GM23338 (cell line): Measurements from ENCODE around the gene GAP43. TPM values are rescaled to one million over a fixed set of nuclear protein-coding genes. Genes with fewer than 3 reads are reported as not detected.
"Not testable (repeated sequence)": the region's sequence is repeated elsewhere in the genome, so short reads cannot be mapped to it uniquely, and the experiment has no call there.

ENCODE experiments used
- ATAC-seq: fragments of 200-7000 bp; cut with Tn5 transposase; 3 replicates; pipeline ENCODE4 v1.9.1; 2020
- DNase-seq: peaks from one replicate; pipeline ENCODE4 v3.0.0-alpha.2; 2015; ENCODE audit warnings: low spot score
- H2AFZ ChIP-seq: fragments of 200-600 bp; sonication (generic); 2 replicates; pipeline ENCODE4 v1.8.0; 2016; ENCODE audit warnings: antibody characterized with exemption, mild to moderate bottlenecking, moderate library complexity
- H3F3A ChIP-seq: fragments of 200-600 bp; sonication (generic); replicated peaks from 2 replicates; pipeline ENCODE4 v1.8.0; 2017; ENCODE audit warnings: antibody characterized with exemption, mixed run types, low read depth
- H3K27ac ChIP-seq: fragments of 200-600 bp; sonication (generic); 2 replicates; pipeline ENCODE4 v1.6.1; 2016; ENCODE audit warnings: low read depth
- H3K27me3 ChIP-seq: fragments of 200-600 bp; sonication (generic); 2 replicates; pipeline ENCODE4 v1.8.0; 2016; ENCODE audit warnings: mild to moderate bottlenecking, mixed run types, moderate library complexity; ENCODE audit not compliant: insufficient read depth
- H3K36me3 ChIP-seq: fragments of 200-600 bp; sonication (generic); 2 replicates; pipeline ENCODE4 v1.8.0; 2016; ENCODE audit warnings: mild to moderate bottlenecking; ENCODE audit not compliant: insufficient read depth
- H3K4me1 ChIP-seq: fragments of 200-600 bp; sonication (generic); 2 replicates; pipeline ENCODE4 v1.8.0; 2016; ENCODE audit warnings: mild to moderate bottlenecking, moderate library complexity; ENCODE audit not compliant: insufficient read depth
- H3K4me2 ChIP-seq: fragments of 200-600 bp; sonication (generic); 2 replicates; pipeline ENCODE4 v1.7.1; 2017; ENCODE audit warnings: mixed run types
- H3K4me3 ChIP-seq: fragments of 200-600 bp; sonication (generic); 2 replicates; pipeline ENCODE4 v1.6.1; 2016; ENCODE audit warnings: mixed run types
- H3K79me2 ChIP-seq: fragments of 200-600 bp; sonication (generic); replicated peaks from 2 replicates; pipeline ENCODE4 v1.8.0; 2017; ENCODE audit warnings: mild to moderate bottlenecking; ENCODE audit not compliant: insufficient read depth
- H3K9me2 ChIP-seq: fragments of 200-600 bp; sonication (generic); 2 replicates; pipeline ENCODE4 v1.8.0; 2017; ENCODE audit not compliant: insufficient read depth
- H4K20me1 ChIP-seq: fragments of 200-600 bp; sonication (generic); replicated peaks from 2 replicates; pipeline ENCODE4 v1.8.0; 2017; ENCODE audit warnings: mild to moderate bottlenecking; ENCODE audit not compliant: insufficient read depth
- H3K27ac Mint-ChIP-seq: 2 replicates; pipeline ENCODE4 v1.8.0; 2020; ENCODE audit warnings: inconsistent platforms, mild to moderate bottlenecking, moderate library complexity, mixed read lengths
- H3K27me3 Mint-ChIP-seq: 3 replicates; pipeline ENCODE4 v1.8.0; 2022; ENCODE audit warnings: low read depth, mild to moderate bottlenecking, moderate library complexity, mixed read lengths, inconsistent platforms; ENCODE audit not compliant: insufficient read depth, poor library complexity
- H3K36me3 Mint-ChIP-seq: 3 replicates; pipeline ENCODE4 v1.8.0; 2021; ENCODE audit warnings: low read depth, mild to moderate bottlenecking, inconsistent platforms, moderate library complexity, mixed read lengths
- H3K4me1 Mint-ChIP-seq: 3 replicates; pipeline ENCODE4 v1.8.0; 2020; ENCODE audit warnings: mild to moderate bottlenecking, inconsistent platforms, mixed read lengths
- H3K4me3 Mint-ChIP-seq: 3 replicates; pipeline ENCODE4 v1.8.0; 2021; ENCODE audit warnings: moderate library complexity, mild to moderate bottlenecking, inconsistent platforms, mixed read lengths
- H3K9me3 Mint-ChIP-seq: 3 replicates; pipeline ENCODE4 v1.8.0; 2020; ENCODE audit warnings: moderate library complexity, mild to moderate bottlenecking, inconsistent platforms, mixed read lengths
- CREB1 ChIP-seq: fragments of 250-450 bp; sonication (Bioruptor Pico); IDR thresholded peaks from 2 replicates; pipeline ENCODE4 v1.5.0; 2020; ENCODE audit warnings: low read depth, mild to moderate bottlenecking, moderate library complexity
- EZH2 ChIP-seq: fragments of 200-600 bp; sonication (generic); IDR thresholded peaks from one replicate; pipeline ENCODE4 v1.8.0; 2017; ENCODE audit warnings: antibody characterized with exemption, mild to moderate bottlenecking, low read depth; ENCODE audit not compliant: unreplicated experiment
- EZH2phosphoT487 ChIP-seq: fragments of 200-600 bp; sonication (generic); IDR thresholded peaks from one replicate; pipeline ENCODE4 v1.8.1; 2018; ENCODE audit warnings: antibody characterized with exemption; ENCODE audit not compliant: unreplicated experiment
- JUNB ChIP-seq: IDR thresholded peaks from one replicate; pipeline ENCODE4 v1.6.1; 2016; ENCODE audit warnings: antibody characterized with exemption; ENCODE audit not compliant: unreplicated experiment
- NANOG ChIP-seq: IDR thresholded peaks from 2 replicates; pipeline ENCODE4 v1.6.1; 2016; ENCODE audit warnings: antibody characterized with exemption, borderline replicate concordance
- POLR2AphosphoS5 ChIP-seq: IDR thresholded peaks from 2 replicates; pipeline ENCODE4 v1.6.1; 2016; ENCODE audit warnings: antibody characterized with exemption, low read depth
- ZNF114 ChIP-seq: fragments of 250-450 bp; sonication (Bioruptor Pico); IDR thresholded peaks from 2 replicates; pipeline ENCODE4 v1.5.0; 2020; ENCODE audit warnings: mild to moderate bottlenecking, moderate library complexity
- polyA plus RNA-seq: library from polyadenylated mRNA; unstranded; fragments of >200 nt; fragmentation: Nextera tagmentation; extraction: Ambion mirVana; gene quantifications from 2 replicates; pipeline ENCODE4 v1.2.1, GENCODE V29; 2016
- total RNA-seq: library from RNA; depleted of rRNA; stranded (reverse); fragments of >200 nt; shearing (Covaris generic); gene quantifications from 2 replicates; pipeline ENCODE4 v1.2.3, GENCODE V29; 2014
- TF ChIP-seq, protein P1 (sequence below): IDR thresholded peaks from 2 replicates; pipeline ENCODE4 v1.6.1; 2016; ENCODE audit warnings: antibody characterized with exemption
- TF ChIP-seq, protein P2 (sequence below): IDR thresholded peaks from one replicate; pipeline ENCODE4 v1.6.1; 2018; ENCODE audit warnings: antibody characterized with exemption; ENCODE audit not compliant: unreplicated experiment

Gene GAP43
- total and polyA plus RNA-seq, 2 experiments from 2014 or later, result 16.1 to 48.1 TPM

DNA sequence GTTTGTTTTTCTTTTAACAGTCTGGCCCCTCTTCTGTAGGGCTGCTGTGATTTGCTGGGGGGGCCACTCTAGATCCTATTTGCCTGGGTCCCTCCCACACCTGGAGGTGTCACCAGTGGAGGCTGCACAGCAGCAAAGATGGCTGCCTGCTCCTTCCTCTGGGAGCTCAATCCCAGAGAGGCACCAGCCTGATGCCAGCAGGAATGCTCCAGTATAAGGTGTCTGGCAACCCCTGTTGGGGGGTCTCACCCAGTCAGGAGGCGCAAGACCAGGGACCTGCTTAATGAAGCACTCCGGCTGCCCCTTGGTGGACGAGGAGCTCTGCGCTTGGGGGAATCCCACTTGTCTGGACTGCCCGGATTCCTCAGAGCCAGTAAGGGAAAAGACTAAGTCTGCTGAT is 118.3 kb downstream of the GAP43 start (continued):
- TF ChIP-seq, protein P1, sequence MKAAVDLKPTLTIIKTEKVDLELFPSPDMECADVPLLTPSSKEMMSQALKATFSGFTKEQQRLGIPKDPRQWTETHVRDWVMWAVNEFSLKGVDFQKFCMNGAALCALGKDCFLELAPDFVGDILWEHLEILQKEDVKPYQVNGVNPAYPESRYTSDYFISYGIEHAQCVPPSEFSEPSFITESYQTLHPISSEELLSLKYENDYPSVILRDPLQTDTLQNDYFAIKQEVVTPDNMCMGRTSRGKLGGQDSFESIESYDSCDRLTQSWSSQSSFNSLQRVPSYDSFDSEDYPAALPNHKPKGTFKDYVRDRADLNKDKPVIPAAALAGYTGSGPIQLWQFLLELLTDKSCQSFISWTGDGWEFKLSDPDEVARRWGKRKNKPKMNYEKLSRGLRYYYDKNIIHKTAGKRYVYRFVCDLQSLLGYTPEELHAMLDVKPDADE, result no peak
- TF ChIP-seq ZNF114 (CRISPR knock-in tag), result no peak

DNA sequence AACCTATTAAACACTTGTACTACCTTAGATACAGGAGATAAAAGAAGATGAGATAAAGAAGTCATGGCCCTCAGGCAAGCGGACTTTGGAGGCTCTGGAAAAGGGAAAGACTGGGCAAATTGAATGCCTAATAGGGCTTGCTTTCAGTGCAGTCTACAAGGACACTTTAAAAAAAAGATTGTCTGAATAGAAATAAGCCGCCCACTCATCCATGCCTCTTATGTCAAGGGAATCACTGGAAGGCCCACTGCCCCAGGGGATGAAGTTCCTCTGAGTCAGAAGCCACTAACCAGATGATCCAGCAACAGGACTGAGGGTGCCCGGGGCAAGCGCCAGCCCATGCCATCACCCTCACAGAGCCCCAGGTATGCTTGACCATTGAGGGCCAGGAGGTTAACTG is 121.2 kb downstream of the GAP43 start:
- not testable (repeated sequence) for H4K20me1 ChIP-seq, H3K27ac ChIP-seq, DNase-seq, H3K27me3 ChIP-seq, ATAC-seq, H3K79me2 ChIP-seq, H3K4me1 ChIP-seq, H3K4me2 ChIP-seq, H3K27me3 Mint-ChIP-seq, H3K27ac Mint-ChIP-seq, H3K36me3 Mint-ChIP-seq, H3K4me3 ChIP-seq, H3K36me3 ChIP-seq, H3K4me3 Mint-ChIP-seq, H3F3A ChIP-seq, H3K4me1 Mint-ChIP-seq, H3K9me2 ChIP-seq, H2AFZ ChIP-seq
- peaks cover 20% of the 10 kb centered on the region for H3K9me3 Mint-ChIP-seq

DNA sequence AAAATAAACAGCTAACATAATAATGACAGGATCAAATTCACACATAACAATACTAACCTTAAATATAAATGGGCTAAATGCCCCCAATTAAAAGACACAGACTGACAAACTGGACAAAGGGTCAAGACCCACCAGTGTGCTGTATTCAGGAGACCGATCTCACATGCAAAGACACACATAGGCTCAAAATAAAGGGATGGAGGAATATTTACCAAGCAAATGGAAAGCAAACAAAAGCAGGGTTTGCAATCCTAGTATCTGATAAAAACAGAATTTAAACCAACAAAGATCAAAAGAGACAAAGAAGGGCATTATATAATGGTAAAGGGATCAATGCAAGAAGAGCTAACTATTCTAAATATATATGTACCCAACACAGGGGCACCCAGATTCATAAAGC is 129.7 kb downstream of the GAP43 start:
- not testable (repeated sequence) for H3K4me2 ChIP-seq, H3K9me3 Mint-ChIP-seq, H3F3A ChIP-seq, H3K9me2 ChIP-seq, H3K36me3 Mint-ChIP-seq, H4K20me1 ChIP-seq, H3K79me2 ChIP-seq, H3K36me3 ChIP-seq, H3K27me3 ChIP-seq, DNase-seq, H3K4me3 Mint-ChIP-seq, H3K4me3 ChIP-seq, H3K4me1 Mint-ChIP-seq, H3K27ac ChIP-seq, H2AFZ ChIP-seq, H3K27me3 Mint-ChIP-seq, ATAC-seq, H3K27ac Mint-ChIP-seq, H3K4me1 ChIP-seq

DNA sequence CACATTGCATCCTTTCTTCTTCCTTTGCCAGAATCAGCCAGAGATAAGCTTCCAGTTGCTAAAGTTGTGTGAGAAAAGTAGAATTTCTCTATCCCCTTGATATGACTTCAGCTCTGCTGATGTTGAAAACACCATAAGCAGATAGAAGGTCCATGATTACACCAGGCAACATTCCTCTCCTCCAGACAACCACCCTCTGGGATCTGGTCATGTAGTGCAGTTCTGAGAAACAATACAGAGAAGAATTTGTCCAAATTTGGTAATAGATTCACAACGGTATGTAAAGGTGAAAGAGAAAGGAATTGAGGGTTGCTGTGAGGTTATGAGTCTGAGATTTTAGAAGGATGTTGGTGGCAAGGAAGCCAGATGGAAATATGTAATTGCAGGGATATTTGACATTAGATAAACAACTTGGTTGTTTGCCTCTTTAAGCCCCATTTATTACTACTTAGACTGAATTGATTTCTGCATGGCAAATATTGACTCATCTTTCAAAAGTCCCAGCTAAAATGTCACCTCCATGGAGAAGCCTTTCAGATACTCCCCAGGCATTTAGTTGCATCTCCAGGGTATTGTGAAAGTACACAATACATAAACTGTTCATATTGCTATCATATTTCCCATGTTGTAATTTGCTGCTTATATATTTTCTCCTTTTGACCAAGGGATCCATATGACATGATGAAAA is 134.9 kb downstream of the GAP43 start:
- no peak overlapping the region for H3K4me3 Mint-ChIP-seq
- no peaks in the 10 kb centered on the region; the same call in 2 of the 3 replicates for H3K9me3 Mint-ChIP-seq
- H3K4me1 Mint-ChIP-seq, result no peaks in the 10 kb centered on the region
- H3K36me3 Mint-ChIP-seq, result no peaks in the 10 kb centered on the region
- Histone ChIP-seq H3K4me3 (no peak overlapping the region), H3K79me2 (no peaks in the 10 kb centered on the region), H4K20me1 (no peaks in the 10 kb centered on the region), H3K4me1 (no peaks in the 10 kb centered on the region), H3K36me3 (no peaks in the 10 kb centered on the region), H2AFZ (0 out of 2 replicates have a peak overlapping the region, but pooled peaks have one; percentile 56), H3K4me2 (no peak overlapping the region), H3K27me3 (no peaks in the 10 kb centered on the region), H3K27ac (no peak overlapping the region), H3F3A (no peaks in the 10 kb centered on the region), H3K9me2 (no peaks in the 10 kb centered on the region)
- ATAC-seq (no peak), DNase-seq (no peak)
- no peak overlapping the region for H3K27ac Mint-ChIP-seq
- TF ChIP-seq NANOG, result no peak
- TF ChIP-seq EZH2, result no peak
- no peak for TF ChIP-seq CREB1 (CRISPR knock-in tag)
- TF ChIP-seq JUNB, result no peak
- TF ChIP-seq, protein P2, sequence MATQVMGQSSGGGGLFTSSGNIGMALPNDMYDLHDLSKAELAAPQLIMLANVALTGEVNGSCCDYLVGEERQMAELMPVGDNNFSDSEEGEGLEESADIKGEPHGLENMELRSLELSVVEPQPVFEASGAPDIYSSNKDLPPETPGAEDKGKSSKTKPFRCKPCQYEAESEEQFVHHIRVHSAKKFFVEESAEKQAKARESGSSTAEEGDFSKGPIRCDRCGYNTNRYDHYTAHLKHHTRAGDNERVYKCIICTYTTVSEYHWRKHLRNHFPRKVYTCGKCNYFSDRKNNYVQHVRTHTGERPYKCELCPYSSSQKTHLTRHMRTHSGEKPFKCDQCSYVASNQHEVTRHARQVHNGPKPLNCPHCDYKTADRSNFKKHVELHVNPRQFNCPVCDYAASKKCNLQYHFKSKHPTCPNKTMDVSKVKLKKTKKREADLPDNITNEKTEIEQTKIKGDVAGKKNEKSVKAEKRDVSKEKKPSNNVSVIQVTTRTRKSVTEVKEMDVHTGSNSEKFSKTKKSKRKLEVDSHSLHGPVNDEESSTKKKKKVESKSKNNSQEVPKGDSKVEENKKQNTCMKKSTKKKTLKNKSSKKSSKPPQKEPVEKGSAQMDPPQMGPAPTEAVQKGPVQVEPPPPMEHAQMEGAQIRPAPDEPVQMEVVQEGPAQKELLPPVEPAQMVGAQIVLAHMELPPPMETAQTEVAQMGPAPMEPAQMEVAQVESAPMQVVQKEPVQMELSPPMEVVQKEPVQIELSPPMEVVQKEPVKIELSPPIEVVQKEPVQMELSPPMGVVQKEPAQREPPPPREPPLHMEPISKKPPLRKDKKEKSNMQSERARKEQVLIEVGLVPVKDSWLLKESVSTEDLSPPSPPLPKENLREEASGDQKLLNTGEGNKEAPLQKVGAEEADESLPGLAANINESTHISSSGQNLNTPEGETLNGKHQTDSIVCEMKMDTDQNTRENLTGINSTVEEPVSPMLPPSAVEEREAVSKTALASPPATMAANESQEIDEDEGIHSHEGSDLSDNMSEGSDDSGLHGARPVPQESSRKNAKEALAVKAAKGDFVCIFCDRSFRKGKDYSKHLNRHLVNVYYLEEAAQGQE, result no peak
- TF ChIP-seq EZH2phosphoT487, result no peak
- no peak for TF ChIP-seq POLR2AphosphoS5
- TF ChIP-seq, protein P1, result no peak
- no peak for TF ChIP-seq ZNF114 (CRISPR knock-in tag)
- H3K27me3 Mint-ChIP-seq, result no peaks in the 10 kb centered on the region
